ENCODE data around the gene SPATA31A6.
"Not testable (repeated sequence)": the region's sequence is repeated elsewhere in the genome, so short reads cannot be mapped to it uniquely, and the experiment has no call there.

Gene SPATA31A6

DNA sequence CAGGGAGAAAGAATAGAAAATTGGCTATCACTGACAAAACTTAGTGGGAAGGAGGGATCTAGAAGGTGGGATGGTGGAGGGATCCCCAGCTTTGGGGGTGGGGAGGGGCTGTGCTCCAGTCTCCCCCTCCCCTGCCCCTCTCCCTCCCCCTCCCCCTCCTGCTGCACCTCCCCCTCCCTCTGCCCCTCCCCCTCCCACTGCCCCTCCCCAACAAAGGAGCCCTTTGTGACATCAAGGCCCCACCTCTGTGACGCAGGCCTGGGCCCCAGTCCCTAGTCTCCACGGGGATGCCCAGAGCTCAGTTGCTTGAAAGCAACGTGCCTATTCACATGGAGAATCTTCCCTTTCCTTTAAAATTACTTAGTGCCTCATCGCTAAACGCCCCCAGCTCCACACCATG lies at the start of gene SPATA31A6:
SPATA31A6 (plus strand) TSS at position 301 of the 400 bp plus-strand sequence; CDS start at position 330, 29 bp downstream.
- not testable (repeated sequence) for DNase-seq (ENCODE audit: low read depth in 2 of 2)

DNA sequence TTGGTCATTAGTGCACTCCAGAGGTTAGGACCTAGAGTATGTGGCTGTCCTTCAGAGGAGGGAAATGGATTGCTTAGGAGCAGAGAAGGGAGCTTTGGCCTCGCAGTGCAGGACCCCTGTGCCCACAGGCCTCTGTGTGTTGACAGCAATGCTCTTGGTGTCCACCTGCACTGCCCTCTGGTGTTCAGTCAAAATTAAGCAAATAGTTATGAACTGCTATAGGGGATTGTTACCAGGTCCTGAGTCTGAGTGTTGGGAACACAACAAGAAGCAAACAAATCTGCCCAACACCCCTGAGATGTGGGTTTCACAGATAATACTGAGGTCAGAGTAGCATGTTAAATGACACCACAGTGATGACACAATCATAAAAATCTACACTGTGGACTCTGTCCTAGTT lies 23.2 kb upstream of the SPATA31A6 start:
- not testable (repeated sequence) for DNase-seq (ENCODE audit: low read depth in 2 of 2)

DNA sequence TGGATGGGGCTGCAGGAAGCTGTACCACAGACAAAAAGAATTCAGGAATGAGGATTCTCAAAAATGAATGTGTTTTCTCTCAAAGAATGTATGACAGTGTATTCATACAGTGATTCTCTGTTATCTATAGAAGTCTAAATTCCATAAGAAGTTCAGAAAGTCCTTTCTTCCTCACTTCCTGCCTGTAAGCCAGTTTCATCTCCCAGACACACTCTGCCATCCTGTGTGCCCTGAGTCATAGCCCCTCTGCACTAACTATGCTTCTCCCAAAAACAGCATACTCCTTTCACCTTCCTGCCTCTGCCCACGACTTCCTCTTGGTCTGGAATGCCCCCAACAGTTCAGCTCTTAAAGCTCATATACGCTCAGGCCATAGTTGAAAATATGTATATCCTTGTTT lies 36.4 kb downstream of the SPATA31A6 start:
- DNase-seq (ENCODE audit: low read depth in 2 of 2): not testable (repeated sequence)

DNA sequence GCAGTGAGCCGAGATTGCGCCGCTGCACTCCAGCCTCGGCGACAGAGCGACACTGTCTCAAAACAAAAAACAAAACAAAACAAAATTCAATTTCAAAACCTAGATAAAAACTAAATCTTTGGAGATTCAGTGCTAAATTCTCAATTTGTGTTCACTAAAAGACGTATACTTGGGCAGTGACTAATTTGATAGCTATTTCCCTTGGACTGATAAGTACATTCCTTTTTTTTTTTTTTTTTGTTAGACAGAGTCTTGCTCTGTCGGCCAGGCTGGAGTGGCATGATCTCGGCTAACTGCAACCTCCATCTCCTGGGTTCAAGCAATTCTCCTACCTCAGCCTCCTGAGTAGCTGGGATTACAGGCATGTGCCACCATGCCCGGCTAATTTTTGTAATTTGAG lies 39.8 kb downstream of the SPATA31A6 start:
- not testable (repeated sequence) for DNase-seq (ENCODE audit: low read depth in 2 of 2)

DNA sequence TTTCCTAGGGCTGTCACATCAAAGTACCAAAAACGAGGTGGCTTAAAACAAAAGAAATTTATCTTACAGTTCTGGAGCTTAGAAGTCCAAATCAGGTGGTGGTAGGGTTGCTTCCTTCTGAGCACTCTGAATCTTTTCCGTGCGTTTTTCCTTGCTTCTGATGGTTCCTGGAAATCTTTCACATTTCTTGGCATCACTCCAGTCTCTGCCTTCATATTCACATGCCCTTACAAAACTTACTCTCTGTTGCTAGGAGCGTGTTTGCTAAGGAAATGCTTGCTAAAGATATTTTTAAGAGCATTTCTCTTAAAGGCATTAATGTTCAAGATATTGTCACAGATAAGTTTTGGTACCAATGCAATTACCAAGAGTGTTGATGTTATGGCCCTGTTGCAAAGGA lies 49.6 kb downstream of the SPATA31A6 start:
- not testable (repeated sequence) for DNase-seq (ENCODE audit: low read depth in 2 of 2)

DNA sequence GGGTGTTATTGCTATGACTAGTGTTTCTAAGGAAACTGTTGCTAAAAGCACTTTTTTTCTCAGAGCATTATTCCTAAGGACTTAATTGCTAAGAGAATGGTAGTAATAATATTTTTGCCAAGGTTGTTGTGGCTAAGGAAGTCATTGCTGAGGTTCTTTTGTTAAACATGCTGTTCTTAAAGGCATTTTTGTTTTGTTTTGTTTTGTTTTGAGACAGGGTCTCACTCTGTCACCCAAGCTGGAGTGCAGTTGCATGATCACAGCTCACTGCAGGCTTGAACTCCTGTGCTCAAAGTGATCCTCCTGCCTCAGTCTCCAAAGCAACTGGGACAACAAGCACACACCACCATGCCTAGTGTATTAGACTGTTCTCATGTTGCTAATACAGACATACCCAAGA lies 51.2 kb downstream of the SPATA31A6 start:
- DNase-seq (ENCODE audit: low read depth in 2 of 2): not testable (repeated sequence)

DNA sequence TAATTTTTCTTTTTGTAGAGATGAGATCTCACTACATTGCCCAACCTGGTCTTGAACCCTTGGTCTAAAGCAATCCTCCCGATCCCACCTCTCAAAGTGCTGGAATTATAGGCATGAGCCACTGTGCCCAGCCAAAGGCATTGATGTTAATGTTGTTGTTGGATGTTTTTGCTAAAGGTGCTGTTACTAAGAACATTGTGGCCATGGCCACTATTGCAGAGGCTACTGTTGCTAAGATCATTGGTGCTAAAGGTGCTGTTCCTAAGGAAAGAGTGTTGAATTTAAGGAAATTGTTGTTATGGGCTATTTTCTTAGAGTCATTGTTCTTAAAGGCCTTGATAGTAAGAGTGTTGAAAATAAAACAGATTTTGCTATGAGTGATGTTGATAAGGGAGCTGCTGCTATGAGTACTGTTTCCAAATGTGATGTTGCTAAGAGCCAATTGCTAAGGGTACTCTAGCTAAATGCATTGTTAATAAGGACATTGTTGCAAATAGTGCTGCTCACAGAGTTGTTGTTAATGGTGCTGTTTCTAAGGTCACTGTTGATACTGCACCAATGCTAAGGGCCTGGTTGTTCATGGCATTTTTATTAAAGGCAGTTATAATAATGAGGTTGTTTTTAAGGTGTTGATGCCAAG lies 52.0 kb downstream of the SPATA31A6 start:
- not testable (repeated sequence) for DNase-seq (ENCODE audit: low read depth in 2 of 2)

DNA sequence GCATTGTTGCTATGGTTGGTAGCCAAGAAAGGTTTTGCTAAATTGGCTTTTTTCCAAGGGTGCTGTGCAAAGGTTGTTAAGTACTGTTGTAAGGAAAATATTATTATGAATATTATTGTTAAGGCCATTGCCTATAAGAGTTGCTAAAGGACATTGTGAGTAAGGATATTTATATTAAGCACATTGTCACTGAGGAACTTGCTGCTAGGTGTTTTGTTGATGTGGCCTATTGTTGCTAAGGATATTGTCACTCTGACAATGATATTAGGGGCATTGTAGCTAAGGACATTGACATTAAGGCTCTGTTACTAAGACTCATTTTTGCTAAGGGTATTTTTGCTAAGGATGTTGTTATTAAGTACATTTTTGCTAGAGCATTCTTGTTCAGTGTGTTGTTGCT lies 52.6 kb downstream of the SPATA31A6 start:
- DNase-seq (ENCODE audit: low read depth in 2 of 2): not testable (repeated sequence)

DNA sequence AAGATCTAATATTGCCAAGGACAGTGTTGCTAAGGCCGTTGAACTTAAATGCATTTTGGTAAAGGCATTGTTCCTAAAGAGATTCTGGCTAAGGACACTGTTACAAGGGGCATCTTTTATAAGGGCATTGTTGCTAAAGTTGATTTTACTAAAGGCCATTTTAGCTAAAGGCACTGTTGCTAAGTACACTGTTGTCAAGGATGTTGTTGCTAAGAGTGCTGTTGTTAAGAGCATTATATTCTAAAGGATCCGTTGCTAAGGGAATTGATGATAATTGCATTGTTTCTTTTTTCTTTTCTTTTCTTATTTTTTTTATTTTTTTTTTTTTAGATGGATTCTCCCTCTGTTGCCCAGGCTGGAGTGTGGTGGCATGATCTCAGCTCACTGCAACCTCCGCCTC lies 53.9 kb downstream of the SPATA31A6 start:
- not testable (repeated sequence) for DNase-seq (ENCODE audit: low read depth in 2 of 2)

DNA sequence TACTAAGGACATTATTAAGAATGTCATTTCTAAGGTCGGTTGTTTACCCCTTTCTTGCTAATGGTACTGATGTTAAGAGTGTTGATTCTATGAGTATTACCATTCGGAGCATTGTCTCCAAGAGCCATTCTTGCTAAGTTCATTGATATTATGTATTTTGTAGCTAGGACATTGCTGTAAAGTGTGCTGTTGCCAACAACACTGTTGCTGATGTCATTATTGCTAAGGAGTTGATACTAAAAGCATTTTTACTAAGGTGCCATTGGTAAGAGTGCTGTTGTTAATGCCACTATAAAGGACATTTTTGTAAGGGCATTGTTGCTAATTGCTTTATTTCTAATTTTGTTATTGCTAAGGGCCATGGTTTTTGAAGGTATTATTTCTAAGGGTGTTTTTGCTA lies 55.4 kb downstream of the SPATA31A6 start:
- not testable (repeated sequence) for DNase-seq (ENCODE audit: low read depth in 2 of 2)
